ENCODE data around the gene BMP10.

Gene BMP10

DNA sequence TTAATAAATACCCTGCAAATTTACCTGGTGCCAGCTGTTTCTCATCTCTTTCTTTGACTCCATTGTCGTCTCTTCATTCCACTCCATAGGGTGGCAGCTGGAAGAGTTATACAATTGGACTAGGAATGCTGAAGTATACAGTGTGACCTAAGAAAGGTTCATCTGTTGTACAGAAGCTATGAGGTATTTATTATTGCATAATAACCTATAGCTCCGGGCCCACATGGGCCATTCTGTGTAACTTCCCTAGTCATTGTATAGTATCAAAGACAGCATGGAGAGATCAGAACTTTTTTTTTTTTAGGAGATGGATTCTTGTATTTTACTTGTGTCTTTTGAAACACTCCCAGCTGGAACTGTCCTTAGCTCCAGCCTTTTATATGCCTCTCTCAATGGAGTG lies 26.2 kb downstream of the BMP10 start:
- no peak overlapping the region for H3K27ac ChIP-seq (ENCODE audit: low read length)
- H3K9ac ChIP-seq (ENCODE audit: low read depth, low read length), result no peak overlapping the region
- no peaks in the 10 kb centered on the region for H3K4me1 ChIP-seq (ENCODE audit: insufficient read depth, low read length)
- H3K79me2 ChIP-seq (ENCODE audit: insufficient read depth, low read length), result no peaks in the 10 kb centered on the region
- DNase-seq, result no peak
- H3K9me3 ChIP-seq (ENCODE audit: insufficient read depth, low read length, severe bottlenecking), result no peaks in the 10 kb centered on the region
- H3K36me3 ChIP-seq (ENCODE audit: insufficient read depth, low read length), result no peaks in the 10 kb centered on the region
- TF ChIP-seq, protein P1, sequence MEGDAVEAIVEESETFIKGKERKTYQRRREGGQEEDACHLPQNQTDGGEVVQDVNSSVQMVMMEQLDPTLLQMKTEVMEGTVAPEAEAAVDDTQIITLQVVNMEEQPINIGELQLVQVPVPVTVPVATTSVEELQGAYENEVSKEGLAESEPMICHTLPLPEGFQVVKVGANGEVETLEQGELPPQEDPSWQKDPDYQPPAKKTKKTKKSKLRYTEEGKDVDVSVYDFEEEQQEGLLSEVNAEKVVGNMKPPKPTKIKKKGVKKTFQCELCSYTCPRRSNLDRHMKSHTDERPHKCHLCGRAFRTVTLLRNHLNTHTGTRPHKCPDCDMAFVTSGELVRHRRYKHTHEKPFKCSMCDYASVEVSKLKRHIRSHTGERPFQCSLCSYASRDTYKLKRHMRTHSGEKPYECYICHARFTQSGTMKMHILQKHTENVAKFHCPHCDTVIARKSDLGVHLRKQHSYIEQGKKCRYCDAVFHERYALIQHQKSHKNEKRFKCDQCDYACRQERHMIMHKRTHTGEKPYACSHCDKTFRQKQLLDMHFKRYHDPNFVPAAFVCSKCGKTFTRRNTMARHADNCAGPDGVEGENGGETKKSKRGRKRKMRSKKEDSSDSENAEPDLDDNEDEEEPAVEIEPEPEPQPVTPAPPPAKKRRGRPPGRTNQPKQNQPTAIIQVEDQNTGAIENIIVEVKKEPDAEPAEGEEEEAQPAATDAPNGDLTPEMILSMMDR (IDR thresholded peaks at IDR 0.05; ENCODE audit: borderline replicate concordance, extremely low read depth, low read length, poor library complexity, severe bottlenecking), result no peak
- TF ChIP-seq EZH2 (IDR thresholded peaks at IDR 0.05; ENCODE audit: borderline replicate concordance, low read depth, low read length, severe bottlenecking), result no peak
- H4K20me1 ChIP-seq (ENCODE audit: insufficient read depth, low read length), result no peaks in the 10 kb centered on the region
- ATAC-seq (ENCODE audit: insufficient read depth, low read depth), result no peak
- H3K27me3 ChIP-seq (ENCODE audit: insufficient read depth, low read length, poor library complexity), result no peaks in the 10 kb centered on the region
- no peak overlapping the region for H3K4me2 ChIP-seq (ENCODE audit: insufficient read depth, low read length)
- no peak overlapping the region for H2AFZ ChIP-seq (ENCODE audit: low read depth, low read length)
- H3K4me3 ChIP-seq (ENCODE audit: low read depth in 1 of 2, low read length in 2 of 2), result no peak overlapping the region

DNA sequence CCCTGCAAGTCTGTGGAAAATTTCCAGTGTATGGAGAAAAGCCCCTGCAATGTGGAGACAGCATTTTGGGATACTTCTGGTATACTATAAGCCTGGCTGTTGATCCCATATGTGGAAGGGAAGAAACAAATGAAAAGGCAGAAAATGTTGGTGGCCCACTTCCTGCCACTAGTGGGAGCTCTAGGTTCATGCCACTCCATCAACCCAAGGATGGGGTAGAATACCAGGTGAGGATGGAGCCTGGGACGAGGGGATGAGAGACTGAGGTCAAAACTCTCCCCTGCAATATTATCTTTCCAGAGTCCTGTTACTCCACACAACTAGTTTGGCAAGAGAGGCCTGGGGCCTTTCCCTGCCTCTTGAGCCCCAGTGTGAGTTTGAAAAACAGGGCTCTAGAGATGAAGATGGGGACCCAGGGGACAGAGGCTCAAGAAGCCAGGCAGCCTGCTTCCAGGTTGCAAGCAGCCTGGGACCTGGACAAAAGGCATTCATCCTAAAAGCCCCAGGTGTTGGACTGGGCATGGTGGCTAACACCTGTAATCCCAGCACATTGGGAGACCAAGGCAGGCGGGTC lies 31.9 kb downstream of the BMP10 start:
- no peaks in the 10 kb centered on the region for H3K36me3 ChIP-seq (ENCODE audit: insufficient read depth, low read length)
- H3K4me1 ChIP-seq (ENCODE audit: insufficient read depth, low read length), result peaks cover 18% of the 10 kb centered on the region; the same call in 1 of the 2 replicates
- H3K4me3 ChIP-seq (ENCODE audit: low read depth in 1 of 2, low read length in 2 of 2), result no peak overlapping the region
- TF ChIP-seq, protein P1 (IDR thresholded peaks at IDR 0.05; ENCODE audit: borderline replicate concordance, extremely low read depth, low read length, poor library complexity, severe bottlenecking), result peak; percentile 74
- TF ChIP-seq EZH2 (IDR thresholded peaks at IDR 0.05; ENCODE audit: borderline replicate concordance, low read depth, low read length, severe bottlenecking), result no peak
- peaks cover 5% of the 10 kb centered on the region for H3K9me3 ChIP-seq (ENCODE audit: insufficient read depth, low read length, severe bottlenecking)
- no peaks in the 10 kb centered on the region for H3K79me2 ChIP-seq (ENCODE audit: insufficient read depth, low read length)
- H3K9ac ChIP-seq (ENCODE audit: low read depth, low read length), result no peak overlapping the region
- H2AFZ ChIP-seq (ENCODE audit: low read depth, low read length), result no peak overlapping the region
- no peaks in the 10 kb centered on the region for H4K20me1 ChIP-seq (ENCODE audit: insufficient read depth, low read length)
- H3K27me3 ChIP-seq (ENCODE audit: insufficient read depth, low read length, poor library complexity), result no peaks in the 10 kb centered on the region
- H3K27ac ChIP-seq (ENCODE audit: low read length), result peak overlapping the region; percentile 28
- DNase-seq, result peak; percentile 53
- peak; percentile 56 for ATAC-seq (ENCODE audit: insufficient read depth, low read depth)
- H3K4me2 ChIP-seq (ENCODE audit: insufficient read depth, low read length), result no peak overlapping the region

DNA sequence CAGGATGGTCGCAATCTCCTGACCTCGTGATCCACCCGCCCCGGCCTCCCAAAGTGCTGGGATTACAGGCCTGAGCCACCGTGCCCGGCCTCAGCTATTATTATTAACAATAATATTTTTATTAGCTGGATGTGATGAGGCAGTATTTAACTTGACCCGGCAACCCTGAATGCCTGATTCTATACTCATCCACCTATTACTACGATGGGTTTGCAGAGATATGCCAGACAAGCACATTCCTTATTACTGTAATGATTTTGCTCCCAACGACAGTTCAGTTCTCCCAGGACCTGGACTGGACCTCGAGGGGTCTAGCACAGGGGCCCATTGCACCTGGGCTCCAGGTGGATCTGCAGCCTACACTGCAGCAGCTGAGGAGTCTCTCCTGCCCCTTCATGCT lies 32.6 kb downstream of the BMP10 start:
- H3K36me3 ChIP-seq (ENCODE audit: insufficient read depth, low read length), result no peaks in the 10 kb centered on the region
- H3K9ac ChIP-seq (ENCODE audit: low read depth, low read length), result no peak overlapping the region
- H3K4me3 ChIP-seq (ENCODE audit: low read depth in 1 of 2, low read length in 2 of 2), result no peak overlapping the region
- H3K79me2 ChIP-seq (ENCODE audit: insufficient read depth, low read length), result no peaks in the 10 kb centered on the region
- peak overlapping the region; percentile 28 for H3K27ac ChIP-seq (ENCODE audit: low read length)
- peaks cover 5% of the 10 kb centered on the region for H3K9me3 ChIP-seq (ENCODE audit: insufficient read depth, low read length, severe bottlenecking)
- TF ChIP-seq, protein P1 (IDR thresholded peaks at IDR 0.05; ENCODE audit: borderline replicate concordance, extremely low read depth, low read length, poor library complexity, severe bottlenecking), result no peak
- no peak for TF ChIP-seq EZH2 (IDR thresholded peaks at IDR 0.05; ENCODE audit: borderline replicate concordance, low read depth, low read length, severe bottlenecking)
- DNase-seq (no peak), ATAC-seq (ENCODE audit: insufficient read depth, low read depth) (no peak)
- no peak overlapping the region for H3K4me2 ChIP-seq (ENCODE audit: insufficient read depth, low read length)
- H3K4me1 ChIP-seq (ENCODE audit: insufficient read depth, low read length), result peaks cover 18% of the 10 kb centered on the region; the same call in 1 of the 2 replicates
- H4K20me1 ChIP-seq (ENCODE audit: insufficient read depth, low read length), result no peaks in the 10 kb centered on the region
- H2AFZ ChIP-seq (ENCODE audit: low read depth, low read length), result no peak overlapping the region
- H3K27me3 ChIP-seq (ENCODE audit: insufficient read depth, low read length, poor library complexity), result no peaks in the 10 kb centered on the region

Data from DND-41 (cell line).